CD4-positive, alpha-beta T cell (primary cell): ENCODE measurements around the gene ACR. TPM values are rescaled to one million over a fixed set of nuclear protein-coding genes. Genes with fewer than 3 reads are reported as not detected.

Experiments
- ATAC-seq: fragments of 200-7000 bp; cut with Tn5 transposase; one replicate; pipeline ENCODE4 v1.10.0; 2022; ENCODE audit warnings: mild to moderate bottlenecking; ENCODE audit not compliant: poor library complexity
- CTCF ChIA-PET: fragments of 350-600 bp; sonication (Branson Sonifier 250); formaldehyde crosslinking; loops from one replicate; lab custom pipeline; 2021; ENCODE audit warnings: antibody characterized with exemption, inconsistent platforms; lab: Charles Lee
- POLR2A ChIA-PET: fragments of 350-600 bp; sonication (Branson Sonifier 250); formaldehyde crosslinking; loops from one replicate; lab custom pipeline; 2021; ENCODE audit warnings: antibody characterized with exemption, inconsistent platforms; lab: Charles Lee
- DNase-seq, 14 experiments: peaks; one replicate each; pipeline ENCODE4 v3.0.0-alpha.2; 2013 to 2020; ENCODE audit warnings: mixed read lengths in 2 of 14
- H3K27ac ChIP-seq, 2 donors: one replicate each; pipeline versions ENCODE4 v1.5.1 to v1.7.0; 2013; ENCODE audit warnings: low read length in 2 of 2, low read depth in 1 of 2, mild to moderate bottlenecking in 1 of 2
- H3K27me3 ChIP-seq, 2 experiments: 1 replicate in 1 of 2; 2 replicates in 1 of 2; pipeline versions ENCODE4 v1.6.1 to v1.7.0; 2013; ENCODE audit warnings: low read length in 2 of 2, control low read depth in 1 of 2, mild to moderate bottlenecking in 1 of 2, moderate library complexity in 1 of 2; ENCODE audit not compliant: insufficient read depth in 2 of 2, control insufficient read depth in 1 of 2
- H3K36me3 ChIP-seq: one replicate; pipeline ENCODE4 v1.6.1; 2013; ENCODE audit warnings: low read length, control low read depth; ENCODE audit not compliant: insufficient read depth
- H3K4me1 ChIP-seq: one replicate; pipeline ENCODE4 v1.6.1; 2013; ENCODE audit warnings: low read length, control low read depth; ENCODE audit not compliant: insufficient read depth
- H3K4me3 ChIP-seq: one replicate; pipeline ENCODE4 v1.5.1; 2013; ENCODE audit warnings: mild to moderate bottlenecking, low read length, moderate library complexity
- H3K9me3 ChIP-seq, 2 experiments: 1 replicate in 1 of 2; 2 replicates in 1 of 2; pipeline versions ENCODE4 v1.6.1 to v1.7.0; 2013; ENCODE audit warnings: low read length in 2 of 2, mild to moderate bottlenecking in 2 of 2, control low read depth in 1 of 2, moderate library complexity in 1 of 2; ENCODE audit not compliant: control insufficient read depth in 1 of 2, insufficient read depth in 1 of 2
- H3K27ac Mint-ChIP-seq: one replicate; pipeline ENCODE4 v1.8.0; 2020; ENCODE audit warnings: mixed read lengths
- H3K27me3 Mint-ChIP-seq: one replicate; pipeline ENCODE4 v1.8.0; 2021; ENCODE audit warnings: mixed read lengths
- H3K36me3 Mint-ChIP-seq: one replicate; pipeline ENCODE4 v1.8.0; 2021; ENCODE audit warnings: low read depth, mixed read lengths
- H3K4me1 Mint-ChIP-seq: one replicate; pipeline ENCODE4 v1.8.0; 2021; ENCODE audit warnings: low read depth, mixed read lengths
- H3K4me3 Mint-ChIP-seq: one replicate; pipeline ENCODE4 v1.8.0; 2020; ENCODE audit warnings: mild to moderate bottlenecking, mixed read lengths
- H3K9me3 Mint-ChIP-seq: one replicate; pipeline ENCODE4 v1.8.0; 2020; ENCODE audit warnings: mixed read lengths
- CTCF ChIP-seq: fragments of 200-600 bp; IDR thresholded peaks from one replicate; pipeline ENCODE4 v1.8.0; 2022; ENCODE audit warnings: antibody characterized with exemption, mild to moderate bottlenecking
- intact Hi-C, 2 experiments: fragments of 100-400 bp; cut with DNase I in 1 of 2; cut with micrococcal nuclease in 1 of 2; formaldehyde crosslinking; loops; one replicate each; pipeline versions ENCODE4 v1.15.1 to v1.9.0; 2023 to 2025; cut with DNase I, micrococcal nuclease
- total RNA-seq, 174 experiments: library from RNA in 2 of 174; stranded (reverse) in 2 of 174; gene quantifications; one replicate each; pipeline ENCODE4 v1.2.3 and lab custom pipeline; 2021 to 2026

Gene ACR
- total RNA-seq, 2 experiments from 2014 or later, result not detected

GRCh38 chr22:50720301-50721256, 17.4 kb upstream of the ACR start:
- Mint-ChIP-seq H3K27me3 (no peaks in the 10 kb centered on the region), H3K4me3 (no peak overlapping the region), H3K4me1 (no peaks in the 10 kb centered on the region), H3K9me3 (no peaks in the 10 kb centered on the region), H3K27ac (no peak overlapping the region), H3K36me3 (no peaks in the 10 kb centered on the region)
- Histone ChIP-seq H3K27me3 (peaks cover 0 to 3% of the 10 kb centered on the region in 2 experiments), H3K4me3 (no peak overlapping the region), H3K9me3 (peaks cover 0 to 5% of the 10 kb centered on the region in 2 experiments), H3K4me1 (no peaks in the 10 kb centered on the region), H3K27ac (no peak overlapping the region), H3K36me3 (no peaks in the 10 kb centered on the region)
- ChIA-PET POLR2A (no interaction called here), CTCF (no interaction called here)
- no peak for DNase-seq
- intact Hi-C loops, result no loop called here
- no peak for TF ChIP-seq CTCF
- no peak for ATAC-seq

GRCh38 chr22:50721257-50721844, 16.7 kb upstream of the ACR start:
- H3K27ac Mint-ChIP-seq, result no peak overlapping the region
- no peak for DNase-seq

More at GRCh38 chr22:50721257-50721844, 16.7 kb upstream of the ACR start:
- Mint-ChIP-seq H3K36me3 (no peaks in the 10 kb centered on the region), H3K9me3 (no peaks in the 10 kb centered on the region), H3K27me3 (no peaks in the 10 kb centered on the region), H3K4me1 (no peaks in the 10 kb centered on the region), H3K4me3 (no peak overlapping the region)
- Histone ChIP-seq H3K36me3 (no peaks in the 10 kb centered on the region), H3K9me3 (peaks cover 0 to 5% of the 10 kb centered on the region in 2 experiments), H3K27ac (no peak overlapping the region), H3K27me3 (peaks cover 0 to 3% of the 10 kb centered on the region in 2 experiments), H3K4me1 (no peaks in the 10 kb centered on the region), H3K4me3 (no peak overlapping the region)
- ATAC-seq, result no peak
- no peak for TF ChIP-seq CTCF
- CTCF ChIA-PET, result no interaction called here
- POLR2A ChIA-PET, result no interaction called here
- intact Hi-C loops, result no loop called here
